ENCODE data around the gene PDLIM4.

Gene PDLIM4

DNA sequence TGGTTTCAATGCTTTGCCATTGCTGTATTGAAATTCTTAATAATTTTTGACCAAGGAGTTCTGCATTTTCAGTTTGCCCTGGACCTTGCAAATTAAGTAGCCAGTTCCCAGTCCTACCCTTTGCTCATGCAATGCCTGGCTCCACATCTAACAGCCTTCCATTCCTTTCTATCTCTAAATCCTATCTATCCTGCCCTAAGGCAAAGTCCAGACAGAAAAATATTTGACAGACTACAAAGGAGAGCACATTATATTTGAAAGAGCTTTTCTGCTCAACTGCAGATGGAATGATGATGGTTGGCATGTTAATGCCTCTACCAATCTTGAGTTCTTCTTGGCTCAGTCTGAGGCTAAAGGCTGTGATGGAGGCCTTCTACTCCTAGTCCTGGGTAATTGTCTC is 52.2 kb downstream of the PDLIM4 start:
- no peak for DNase-seq (ENCODE audit: low spot score)

DNA sequence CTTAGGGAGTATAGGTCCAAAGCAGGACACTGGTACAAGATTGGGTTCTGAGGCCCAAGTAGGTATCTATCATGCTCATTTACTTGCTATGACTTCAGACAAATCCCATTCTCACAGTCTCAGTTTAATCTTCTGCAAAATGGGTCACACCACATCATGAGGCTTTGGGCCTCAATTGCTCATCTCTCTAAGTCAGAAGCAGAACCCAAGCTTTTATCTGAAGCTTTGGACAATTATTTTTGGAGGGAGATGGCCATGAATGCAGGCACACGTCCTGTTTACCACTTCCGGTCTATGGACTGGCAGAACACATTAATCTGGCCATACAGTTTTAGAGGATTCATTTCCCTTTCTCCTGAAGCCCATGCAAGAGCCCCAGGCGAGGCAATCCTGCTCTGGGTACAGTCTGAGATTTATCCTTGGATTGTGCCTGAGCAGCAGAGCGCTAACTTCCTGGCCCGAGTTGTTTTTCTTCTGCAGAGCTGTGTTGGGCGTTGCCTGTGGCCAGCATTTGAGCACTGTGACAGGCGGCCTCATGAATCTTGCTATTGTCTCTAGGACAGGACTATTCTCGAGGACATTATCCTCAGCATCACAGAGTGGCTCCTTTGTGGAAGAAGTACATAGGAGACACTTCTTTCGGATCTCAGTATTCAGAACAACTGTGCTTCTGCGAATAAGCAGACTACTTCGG is 52.8 kb downstream of the PDLIM4 start:
- DNase-seq (ENCODE audit: low spot score), result no peak

DNA sequence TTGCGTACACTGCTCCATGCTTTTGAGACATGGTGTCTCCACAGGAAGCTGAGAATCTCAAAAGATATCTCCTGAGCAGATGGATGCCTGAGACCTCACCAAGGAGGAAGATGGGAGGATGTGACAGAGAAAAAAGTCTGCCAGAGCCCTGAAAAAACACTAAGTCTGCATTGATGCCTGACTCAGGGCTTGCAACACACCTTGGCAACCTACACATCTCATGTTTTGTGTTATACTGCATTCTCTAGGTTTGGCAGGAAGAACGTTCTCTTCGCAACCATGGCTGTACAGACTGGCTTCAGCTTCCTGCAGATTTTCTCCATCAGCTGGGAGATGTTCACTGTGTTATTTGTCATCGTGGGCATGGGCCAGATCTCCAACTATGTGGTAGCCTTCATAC is 55.9 kb downstream of the PDLIM4 start:
- no peak for DNase-seq (ENCODE audit: low spot score)

DNA sequence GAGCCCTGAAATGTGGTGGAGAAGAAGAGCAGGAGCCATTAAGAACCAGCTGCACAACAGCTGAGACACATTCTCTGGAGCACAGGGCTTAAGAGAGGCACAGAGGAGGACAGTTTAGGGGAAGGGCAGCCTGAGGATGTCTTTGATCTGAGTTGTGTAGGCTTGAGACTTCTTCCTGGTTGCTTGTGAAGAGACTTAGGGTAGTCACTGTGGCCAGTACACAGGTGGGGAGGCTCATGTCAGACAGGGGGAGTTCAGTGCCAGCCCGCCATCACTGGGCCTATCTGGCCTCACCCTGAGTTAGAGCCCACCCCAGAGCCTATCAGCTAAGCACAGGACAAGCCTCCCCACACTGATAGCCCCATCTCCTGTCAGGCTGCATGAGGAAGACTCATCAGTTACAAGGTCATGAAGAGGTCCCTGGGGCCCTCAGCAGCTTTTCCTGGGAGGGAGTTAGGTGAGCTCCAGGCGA is 56.5 kb downstream of the PDLIM4 start:
- DNase-seq (ENCODE audit: low spot score), result no peak

DNA sequence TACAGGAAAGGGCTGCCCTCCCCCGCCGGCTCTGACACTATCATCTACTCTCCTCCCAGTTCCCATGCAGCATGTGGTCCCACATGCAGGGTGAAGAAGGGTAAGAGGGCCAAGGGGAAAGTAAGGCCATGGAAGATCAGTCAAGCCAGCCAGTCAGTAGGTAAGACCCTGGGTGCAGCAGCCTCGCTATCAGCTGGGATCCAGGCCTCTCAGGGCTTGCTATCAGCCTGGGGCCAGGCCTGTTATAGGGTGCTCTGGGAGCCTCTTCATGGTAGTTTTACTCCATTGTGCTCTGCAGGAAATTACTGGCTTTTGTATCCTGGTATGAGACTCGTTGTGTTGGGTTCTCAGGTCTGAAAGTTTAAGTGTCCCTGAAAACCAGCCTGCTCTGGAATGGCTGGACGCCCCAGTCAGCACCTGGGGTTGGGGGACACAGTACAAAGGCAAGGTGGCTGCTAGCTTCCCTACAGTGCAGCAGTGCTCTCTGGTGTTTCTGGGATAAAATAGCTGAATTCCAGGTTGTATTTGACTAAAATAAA is 58.1 kb downstream of the PDLIM4 start:
- DNase-seq (ENCODE audit: low spot score), result no peak

DNA sequence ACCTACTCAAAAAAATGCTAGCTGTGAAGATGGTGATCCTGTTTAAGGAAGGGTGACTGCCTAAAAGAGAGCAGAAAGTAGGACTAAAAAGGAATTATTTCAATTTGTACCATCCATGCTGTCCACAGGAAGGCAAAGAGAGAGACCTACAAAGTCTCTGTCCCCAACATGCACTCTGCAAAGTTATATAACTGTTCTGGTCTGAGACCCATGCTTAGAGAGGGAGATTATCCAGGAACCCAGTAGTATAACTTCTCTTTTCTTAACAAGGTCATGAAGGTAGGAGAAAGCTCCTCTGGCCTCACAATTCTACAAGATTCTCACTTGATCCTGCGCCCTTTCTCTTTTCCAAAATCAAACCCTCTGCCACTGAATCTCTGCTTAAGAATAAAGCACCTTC is 62.5 kb downstream of the PDLIM4 start:
- no peak for DNase-seq (ENCODE audit: low spot score)

DNA sequence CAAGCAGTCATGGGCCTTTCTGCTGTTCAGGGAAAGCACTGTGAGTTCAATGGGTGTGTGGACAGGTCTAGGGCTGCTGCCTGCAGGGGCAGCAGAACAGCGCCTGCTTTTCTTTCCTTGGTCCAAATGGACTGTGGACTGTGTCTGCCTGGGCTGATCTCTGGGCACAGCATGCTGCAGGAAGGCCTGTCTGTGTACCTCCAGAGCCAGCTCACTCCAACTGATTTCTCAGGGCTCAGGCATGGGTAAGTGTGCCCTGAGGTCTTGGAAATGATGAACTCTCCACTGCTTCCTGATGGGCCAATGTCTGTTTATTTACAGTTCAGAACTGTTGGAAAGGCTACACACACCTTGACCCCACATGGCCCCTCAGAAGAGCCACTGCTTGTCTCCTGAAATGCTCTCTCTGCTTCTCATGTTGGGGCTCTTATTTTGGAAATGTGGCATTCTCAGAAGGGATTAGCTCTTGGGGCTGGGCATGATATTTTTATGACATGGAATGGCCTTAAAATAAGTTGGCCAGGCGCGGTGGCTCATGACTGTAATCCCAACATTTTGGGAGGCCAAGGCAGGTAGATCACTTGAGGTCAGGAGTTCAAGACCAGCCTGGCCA is 63.7 kb downstream of the PDLIM4 start:
- no peak for DNase-seq (ENCODE audit: low spot score)

DNA sequence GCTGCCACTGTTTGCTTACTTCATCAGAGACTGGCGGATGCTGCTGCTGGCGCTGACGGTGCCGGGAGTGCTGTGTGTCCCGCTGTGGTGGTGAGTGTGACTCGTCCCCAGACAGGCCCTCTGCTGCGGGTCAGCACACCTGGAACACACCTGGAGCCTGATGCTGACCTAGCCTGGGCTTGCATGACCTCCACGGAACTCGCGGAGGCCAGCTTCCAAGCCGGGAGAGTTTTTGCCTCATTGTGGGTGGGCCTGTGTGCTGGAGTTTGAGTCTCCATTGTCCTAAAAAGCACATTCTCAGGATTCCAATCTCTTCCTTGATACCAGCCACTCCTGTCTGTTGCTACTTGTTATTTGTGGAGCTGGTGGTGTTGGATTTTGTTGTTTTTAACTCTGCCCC is 64.8 kb downstream of the PDLIM4 start:
- no peak for DNase-seq (ENCODE audit: low spot score)
